Measurements from ENCODE around the gene PABPC1L.
"Not testable (repeated sequence)": the region's sequence is repeated elsewhere in the genome, so short reads cannot be mapped to it uniquely, and the experiment has no call there.

Gene PABPC1L

GRCh38 chr20:44909872-44910689, at the start of gene PABPC1L:
Gene PABPC1L (plus strand): TSS chr20:44910060. CDS start chr20:44910144, 84 bp downstream.
- H3K4me3 ChIP-seq (ENCODE audit: low read depth, low read length) = peak within 1 kb of the TSS; percentile 76
- peak; percentile 75 for DNase-seq (ENCODE audit: low read depth)
- no peak for TF ChIP-seq CTCF (conservative IDR thresholded peaks at IDR 0.05; ENCODE audit: low read depth, low read length)

- no peak overlapping the region for H3K4me3 ChIP-seq (ENCODE audit: low read depth, low read length)
- no peak for TF ChIP-seq CTCF (conservative IDR thresholded peaks at IDR 0.05; ENCODE audit: low read depth, low read length)
- DNase-seq (ENCODE audit: low read depth) = peak; percentile 31
Observed at GRCh38 chr20:44861531-44862006, 48.3 kb upstream of the PABPC1L start.

DNA sequence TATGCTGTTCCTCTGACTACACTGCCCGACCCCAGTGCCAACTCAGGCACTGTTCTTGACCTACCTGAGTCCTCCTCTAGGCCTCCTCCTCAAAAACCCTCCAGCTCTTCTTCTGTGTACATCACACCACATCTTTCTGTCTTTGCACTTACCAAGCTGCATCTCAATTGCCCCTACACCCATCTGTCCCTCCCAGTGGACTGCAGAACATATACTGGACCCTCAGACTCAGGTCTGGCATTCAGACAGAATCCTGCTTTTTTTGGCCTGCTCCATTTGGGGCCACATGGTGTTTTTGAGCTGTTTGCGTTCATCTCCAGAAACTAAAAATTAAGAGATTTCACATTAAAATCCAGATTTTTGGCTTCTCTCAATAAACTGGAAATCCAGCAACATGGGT, 47.6 kb upstream of the PABPC1L start:
- H3K4me3 ChIP-seq (ENCODE audit: low read depth, low read length) = no peak overlapping the region
- TF ChIP-seq CTCF (conservative IDR thresholded peaks at IDR 0.05; ENCODE audit: low read depth, low read length) = no peak

GRCh38 chr20:44863365-44864084, 46.3 kb upstream of the PABPC1L start:
- DNase-seq (ENCODE audit: low read depth); H3K4me3 ChIP-seq (ENCODE audit: low read depth, low read length): not testable (repeated sequence)

More for the DNA sequence above, 47.6 kb upstream of the PABPC1L start:
- no peak for DNase-seq (ENCODE audit: low read depth)

DNA sequence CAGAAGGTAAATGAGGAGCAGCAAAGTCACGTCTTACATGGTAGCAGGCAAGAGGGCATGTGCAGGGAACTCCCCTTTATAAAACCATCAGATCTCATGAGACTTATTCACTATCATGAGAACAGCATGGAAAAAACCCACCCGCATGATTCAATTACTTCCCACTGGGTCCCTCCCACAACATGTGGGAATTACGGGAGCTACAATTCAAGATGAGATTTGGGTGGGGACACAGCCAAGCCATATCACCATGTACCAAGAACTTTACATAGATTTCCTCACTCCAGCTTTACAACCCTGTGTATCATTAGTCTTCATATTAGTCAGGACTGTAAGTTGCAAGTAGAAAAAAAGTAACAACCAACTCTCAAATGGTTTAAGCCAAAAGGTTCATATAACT, 45.4 kb upstream of the PABPC1L start:
- not testable (repeated sequence) for DNase-seq (ENCODE audit: low read depth); H3K4me3 ChIP-seq (ENCODE audit: low read depth, low read length)

DNA sequence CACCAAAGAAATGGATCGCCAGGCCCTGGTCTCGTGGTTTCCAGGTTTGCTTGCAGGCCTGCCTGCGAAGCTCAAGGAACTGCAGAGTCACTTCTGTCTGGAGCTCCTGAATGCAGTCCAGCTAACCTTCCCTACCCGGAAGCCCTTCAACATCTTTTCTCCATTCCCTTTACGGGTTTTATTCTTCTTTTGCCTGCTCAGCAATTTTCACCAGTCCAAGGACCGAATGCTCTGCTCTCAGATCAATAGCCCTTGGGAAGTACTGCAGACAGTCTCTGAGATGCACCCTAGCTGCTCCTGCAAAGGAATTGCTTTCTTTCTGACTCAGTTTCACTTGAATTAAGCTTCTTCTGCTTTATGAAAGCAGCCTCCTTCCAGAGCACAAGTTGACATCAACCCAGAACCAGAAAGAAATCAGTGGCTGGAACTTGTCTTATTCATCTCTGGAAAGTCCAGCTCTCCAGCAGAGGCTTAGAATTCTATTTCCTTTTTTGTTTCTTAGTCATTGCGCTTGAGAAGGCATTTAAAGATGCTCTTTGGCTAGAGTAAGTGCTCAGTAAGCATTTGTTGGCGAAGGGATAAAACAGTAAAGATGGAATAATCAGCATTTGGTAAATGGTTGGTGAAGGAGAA, 43.0 kb upstream of the PABPC1L start:
- no peak for DNase-seq (ENCODE audit: low read depth)
- TF ChIP-seq CTCF (conservative IDR thresholded peaks at IDR 0.05; ENCODE audit: low read depth, low read length) = no peak
- H3K4me3 ChIP-seq (ENCODE audit: low read depth, low read length) = no peak overlapping the region

DNA sequence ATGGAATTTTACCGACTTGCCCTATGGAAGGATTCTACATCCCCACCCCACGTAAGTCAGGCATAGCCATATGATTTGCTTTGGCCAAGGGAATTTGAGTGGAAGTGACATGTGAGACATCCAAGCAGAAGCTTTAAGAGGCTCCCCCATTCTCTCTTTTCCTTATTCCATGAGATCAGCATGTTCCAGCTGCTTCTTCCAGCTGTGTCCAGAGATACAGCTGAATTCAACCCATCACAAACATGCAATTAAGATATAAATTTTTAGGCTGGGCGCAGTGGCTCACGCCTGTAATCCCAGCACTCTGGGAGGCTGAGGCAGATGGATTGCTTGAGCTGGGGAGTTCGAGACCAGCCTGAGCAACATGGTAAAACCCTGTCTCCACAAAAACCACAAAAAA, 40.4 kb upstream of the PABPC1L start:
- no peak for TF ChIP-seq CTCF (conservative IDR thresholded peaks at IDR 0.05; ENCODE audit: low read depth, low read length)
- no peak overlapping the region for H3K4me3 ChIP-seq (ENCODE audit: low read depth, low read length)
- no peak for DNase-seq (ENCODE audit: low read depth)

GRCh38 chr20:44882360-44882759, 27.5 kb upstream of the PABPC1L start:
- not testable (repeated sequence) for DNase-seq (ENCODE audit: low read depth); H3K4me3 ChIP-seq (ENCODE audit: low read depth, low read length)

Measured in choroid plexus epithelial cell (primary cell).